Fibroblast of pulmonary artery (primary cell): Measurements from ENCODE around the gene PRSS27.
A peak's percentile ranks its signal among the peaks of the same experiment; 100 is the strongest.

Source experiments
- DNase-seq: peaks from one replicate; pipeline ENCODE4 v3.0.0-alpha.2; 2010; ENCODE audit warnings: low read depth
- H3K4me3 ChIP-seq: replicated peaks from 2 replicates; pipeline ENCODE4 v1.5.1; 2011; ENCODE audit warnings: low read depth, mild to moderate bottlenecking, control low read depth, low read length, moderate library complexity
- CTCF ChIP-seq: IDR thresholded peaks from 2 replicates; pipeline ENCODE4 v1.5.1; 2011; ENCODE audit warnings: mild to moderate bottlenecking, control low read depth, low read length, inconsistent platforms; ENCODE audit errors: missing control alignments

Gene PRSS27

GRCh38 chr16:2720064-2720457 lies at the start of gene PRSS27:
Gene PRSS27, minus strand, starts transcription at chr16:2720224. Its CDS starts 64 bp downstream, at chr16:2720160.
- no peak for DNase-seq
- no peak for TF ChIP-seq CTCF
- H3K4me3 ChIP-seq, result peak within 1 kb of the TSS; percentile 56

GRCh38 chr16:2769675-2770056 lies 49.6 kb upstream of the PRSS27 start:
- TF ChIP-seq CTCF, result no peak
- H3K4me3 ChIP-seq, result no peak overlapping the region
- no peak for DNase-seq

- H3K4me3 ChIP-seq, result no peak overlapping the region
Observed at GRCh38 chr16:2769100-2769529, 49.1 kb upstream of the PRSS27 start.

GRCh38 chr16:2768403-2769089 lies 48.5 kb upstream of the PRSS27 start:
- DNase-seq, result no peak
- no peak overlapping the region for H3K4me3 ChIP-seq
- no peak for TF ChIP-seq CTCF

More at GRCh38 chr16:2769100-2769529, 49.1 kb upstream of the PRSS27 start:
- DNase-seq, result no peak
- TF ChIP-seq CTCF, result no peak

GRCh38 chr16:2767891-2768290 lies 47.9 kb upstream of the PRSS27 start:
- DNase-seq, result no peak
- no peak overlapping the region for H3K4me3 ChIP-seq
- no peak for TF ChIP-seq CTCF

- DNase-seq, result no peak
- no peak overlapping the region for H3K4me3 ChIP-seq
- no peak for TF ChIP-seq CTCF
Observed at GRCh38 chr16:2767140-2767731, 47.2 kb upstream of the PRSS27 start.
